Fibroblast of lung (primary cell): ENCODE data around the gene RMDN2. TPM values are rescaled to one million over a fixed set of nuclear protein-coding genes. Genes with fewer than 3 reads are reported as not detected.

ENCODE experiments used
- DNase-seq, 2 donors: peaks; one replicate each; pipeline versions ENCODE4 v3.0.0 to v3.0.0-alpha.2; 2010; ENCODE audit warnings: low read depth in 2 of 2
- H2AFZ ChIP-seq: 2 replicates; pipeline ENCODE4 v1.5.1; 2012; ENCODE audit warnings: low read length, control low read depth, inconsistent platforms
- H3K27ac ChIP-seq: 2 replicates; pipeline ENCODE4 v1.5.1; 2011; ENCODE audit warnings: low read length, control low read depth; ENCODE audit not compliant: insufficient read depth
- H3K27me3 ChIP-seq: 2 replicates; pipeline ENCODE4 v1.5.1; 2011; ENCODE audit warnings: mild to moderate bottlenecking, low read length; ENCODE audit not compliant: control insufficient read depth, insufficient read depth
- H3K36me3 ChIP-seq: 2 replicates; pipeline ENCODE4 v1.5.1; 2011; ENCODE audit warnings: low read length; ENCODE audit not compliant: control insufficient read depth, insufficient read depth
- H3K4me1 ChIP-seq: 2 replicates; pipeline ENCODE4 v1.5.1; 2011; ENCODE audit warnings: low read length; ENCODE audit not compliant: control insufficient read depth, insufficient read depth; ENCODE audit errors: extremely low read depth
- H3K4me2 ChIP-seq: 2 replicates; pipeline ENCODE4 v1.5.1; 2011; ENCODE audit warnings: low read length, control low read depth; ENCODE audit not compliant: insufficient read depth; ENCODE audit errors: extremely low read depth
- H3K4me3 ChIP-seq, 4 experiments: fragments of 200-600 bp in 1 of 4; sonication (generic) in 1 of 4; replicated peaks in 1 of 4; 2 replicates each; pipeline ENCODE4 v1.5.1; 2011 to 2016; ENCODE audit warnings: low read length in 4 of 4, low read depth in 3 of 4, mild to moderate bottlenecking in 3 of 4, control low read depth in 2 of 4, inconsistent platforms in 1 of 4, mixed read lengths in 1 of 4; ENCODE audit not compliant: insufficient read depth in 1 of 4; ENCODE audit errors: control extremely low read depth in 1 of 4
- H3K79me2 ChIP-seq: 2 replicates; pipeline ENCODE4 v1.5.1; 2012; ENCODE audit warnings: mild to moderate bottlenecking, low read length, inconsistent platforms; ENCODE audit not compliant: control insufficient read depth, insufficient read depth
- H3K9ac ChIP-seq: 2 replicates; pipeline ENCODE4 v1.5.1; 2011; ENCODE audit warnings: mild to moderate bottlenecking, low read length, control low read depth; ENCODE audit not compliant: insufficient read depth
- H3K9me3 ChIP-seq: 2 replicates; pipeline ENCODE4 v1.5.1; 2012; ENCODE audit warnings: low read depth, low read length; ENCODE audit not compliant: control insufficient read depth, insufficient read depth
- H4K20me1 ChIP-seq: 2 replicates; pipeline ENCODE4 v1.5.1; 2011; ENCODE audit warnings: low read length; ENCODE audit not compliant: control insufficient read depth, insufficient read depth; ENCODE audit errors: extremely low read depth
- CTCF ChIP-seq, 2 donors: IDR thresholded peaks in 1 of 2; conservative IDR thresholded peaks in 1 of 2; 1 replicate in 1 of 2; 2 replicates in 1 of 2; pipeline ENCODE4 v1.5.1; 2011 to 2012; ENCODE audit warnings: low read length in 2 of 2, control low read depth in 1 of 2, inconsistent platforms in 1 of 2, low read depth in 1 of 2, mild to moderate bottlenecking in 1 of 2
- EZH2 ChIP-seq: IDR thresholded peaks from 2 replicates; pipeline ENCODE4 v1.5.1; 2012; ENCODE audit warnings: low read length, control low read depth, mild to moderate bottlenecking; ENCODE audit errors: missing control alignments
- polyA plus RNA-seq, 2 donors: library from polyadenylated mRNA; depleted of rRNA in 1 of 2; stranded (reverse) in 1 of 2; unstranded in 1 of 2; fragments of >200 nt; gene quantifications; 2 replicates each; pipeline ENCODE4 v1.2.1, GENCODE V29; 2011 to 2012; ENCODE audit warnings: missing spikeins in 1 of 2
- total RNA-seq: library from RNA; depleted of rRNA; stranded (reverse); fragments of >200 nt; gene quantifications from 2 replicates; pipeline ENCODE4 v1.2.1, GENCODE V29; 2014

RMDN2 gene
- total and polyA plus RNA-seq, 2 donors (not counting 1 experiment from before 2014, with no cell fraction given) = 5.4 to 9.2 TPM

- Histone ChIP-seq H3K79me2 (no peaks in the 10 kb centered on the region), H3K4me3 (no peak overlapping the region), H3K9me3 (no peaks in the 10 kb centered on the region), H2AFZ (no peak overlapping the region), H3K36me3 (no peaks in the 10 kb centered on the region), H3K4me1 (peaks cover 13% of the 10 kb centered on the region), H3K4me2 (no peak overlapping the region), H3K27ac (no peak overlapping the region), H3K27me3 (no peaks in the 10 kb centered on the region), H4K20me1 (no peaks in the 10 kb centered on the region), H3K9ac (no peak overlapping the region)
- TF ChIP-seq EZH2 = no peak
- TF ChIP-seq CTCF (conservative IDR thresholded peaks at IDR 0.05 in 1 of 2, IDR thresholded peaks at IDR 0.05 in 1 of 2; ENCODE audit: low read depth in 1 of 2, low read length in 2 of 2) = no peak
- DNase-seq = peak; percentile 61 to 90
These were observed 4.5 kb upstream of the RMDN2 start for GRCh38 chr2:37920570-37920969.

GRCh38 chr2:37921781-37922180 is 3.3 kb upstream of the RMDN2 start:
- H3K79me2 ChIP-seq = no peaks in the 10 kb centered on the region
- DNase-seq = no peak
- no peak overlapping the region for H3K4me2 ChIP-seq
- peak overlapping the region in 1 of 4 experiments; percentile 5 for H3K4me3 ChIP-seq
- H3K27me3 ChIP-seq = no peaks in the 10 kb centered on the region
- no peaks in the 10 kb centered on the region for H3K36me3 ChIP-seq
- H3K27ac ChIP-seq = no peak overlapping the region
- no peak for TF ChIP-seq EZH2
- no peak for TF ChIP-seq CTCF (conservative IDR thresholded peaks at IDR 0.05 in 1 of 2, IDR thresholded peaks at IDR 0.05 in 1 of 2; ENCODE audit: low read depth in 1 of 2, low read length in 2 of 2)
- H3K9me3 ChIP-seq = no peaks in the 10 kb centered on the region
- H3K4me1 ChIP-seq = peaks cover 13% of the 10 kb centered on the region
- no peak overlapping the region for H2AFZ ChIP-seq
- H3K9ac ChIP-seq = no peak overlapping the region
- no peaks in the 10 kb centered on the region for H4K20me1 ChIP-seq

- Histone ChIP-seq H3K4me1 (peaks cover 8% of the 10 kb centered on the region), H3K27me3 (no peaks in the 10 kb centered on the region), H4K20me1 (no peaks in the 10 kb centered on the region), H2AFZ (no peak overlapping the region), H3K4me2 (no peak overlapping the region), H3K9me3 (no peaks in the 10 kb centered on the region), H3K27ac (no peak overlapping the region), H3K79me2 (no peaks in the 10 kb centered on the region), H3K9ac (no peak overlapping the region), H3K36me3 (no peaks in the 10 kb centered on the region), H3K4me3 (no peak overlapping the region)
- DNase-seq = no peak
- TF ChIP-seq CTCF (conservative IDR thresholded peaks at IDR 0.05 in 1 of 2, IDR thresholded peaks at IDR 0.05 in 1 of 2; ENCODE audit: low read depth in 1 of 2, low read length in 2 of 2) = no peak
- no peak for TF ChIP-seq EZH2
These were observed 1.6 kb upstream of the RMDN2 start for GRCh38 chr2:37923308-37924055.
